SK-N-SH (cell line): ENCODE results near the gene OLFM2. TPM values are rescaled to one million over a fixed set of nuclear protein-coding genes. Genes with fewer than 3 reads are reported as not detected.

Experiments used
- CTCF ChIA-PET: fragments of 300-600, 350-600 bp; formaldehyde crosslinking; extraction: SDS; loops from one replicate; lab custom pipeline; 2021; lab: Yijun Ruan, JAX
- POLR2A ChIA-PET: fragments of 350-600 bp; sonication (Branson Sonifier 250); formaldehyde crosslinking; extraction: SDS; loops from one replicate; lab custom pipeline; 2020; ENCODE audit warnings: antibody characterized with exemption, inconsistent platforms; lab: Yijun Ruan, JAX
- DNase-seq: peaks from one replicate; pipeline ENCODE4 v3.0.0; 2012
- H2AFZ ChIP-seq: fragments of 200-600 bp; sonication (generic); 2 replicates; pipeline ENCODE4 v1.8.1; 2016; ENCODE audit warnings: antibody characterized with exemption, mild to moderate bottlenecking, low read depth
- H3F3A ChIP-seq: fragments of 200-600 bp; sonication (generic); replicated peaks from 2 replicates; pipeline ENCODE3; 2016; ENCODE audit warnings: antibody characterized with exemption, mild to moderate bottlenecking; ENCODE audit not compliant: insufficient read depth
- H3K27ac ChIP-seq, 2 experiments: fragments of 200-500 bp in 1 of 2; fragments of 200-600 bp in 1 of 2; sonication (Bioruptor generic) in 1 of 2; sonication (generic), shearing (Covaris generic) in 1 of 2; 2 replicates each; pipeline versions ENCODE4 v1.5.1 to v1.6.1; 2014 to 2016; ENCODE audit warnings: low read depth in 2 of 2, inconsistent platforms in 1 of 2, low read length in 1 of 2, mild to moderate bottlenecking in 1 of 2, mixed read lengths in 1 of 2
- H3K27me3 ChIP-seq: fragments of 200-600 bp; sonication (generic), shearing (Covaris generic); 2 replicates; pipeline ENCODE4 v1.6.1; 2016; ENCODE audit warnings: mixed run types; ENCODE audit not compliant: insufficient read depth
- H3K36me3 ChIP-seq, 2 experiments: fragments of 200-500 bp in 1 of 2; fragments of 200-600 bp in 1 of 2; sonication (Bioruptor generic) in 1 of 2; sonication (generic) in 1 of 2; replicated peaks in 1 of 2; 2 replicates each; pipeline versions ENCODE3 to v1.5.1; 2014 to 2016; ENCODE audit warnings: low read length in 1 of 2, mild to moderate bottlenecking in 1 of 2; ENCODE audit not compliant: insufficient read depth in 2 of 2, control insufficient read depth in 1 of 2
- H3K4me1 ChIP-seq, 2 experiments: fragments of 200-500 bp in 1 of 2; fragments of 200-600 bp in 1 of 2; sonication (Bioruptor generic) in 1 of 2; sonication (generic), shearing (Covaris generic) in 1 of 2; 2 replicates each; pipeline versions ENCODE4 v1.5.1 to v1.6.1; 2014 to 2016; ENCODE audit warnings: low read depth in 1 of 2, low read length in 1 of 2, mixed run types in 1 of 2; ENCODE audit not compliant: insufficient read depth in 2 of 2, control insufficient read depth in 1 of 2
- H3K4me2 ChIP-seq: fragments of 200-600 bp; sonication (generic), shearing (Covaris generic); 2 replicates; pipeline ENCODE4 v1.6.1; 2017; ENCODE audit warnings: mixed run types
- H3K4me3 ChIP-seq, 2 experiments: fragments of 200-500 bp in 1 of 2; fragments of 200-600 bp in 1 of 2; sonication (Bioruptor generic) in 1 of 2; sonication (generic), shearing (Covaris generic) in 1 of 2; 2 replicates each; pipeline versions ENCODE4 v1.5.1 to v1.8.1; 2014 to 2016; ENCODE audit warnings: low read depth in 2 of 2, inconsistent platforms in 1 of 2, low read length in 1 of 2, mild to moderate bottlenecking in 1 of 2, mixed read lengths in 1 of 2, moderate library complexity in 1 of 2
- H3K79me2 ChIP-seq: fragments of 200-600 bp; sonication (generic); 2 replicates; pipeline ENCODE4 v1.8.1; 2017; ENCODE audit warnings: mild to moderate bottlenecking; ENCODE audit not compliant: insufficient read depth
- H3K9ac ChIP-seq: fragments of 200-600 bp; sonication (generic); 2 replicates; pipeline ENCODE4 v1.6.1; 2017; ENCODE audit warnings: mixed run types
- H3K9me2 ChIP-seq: fragments of 200-600 bp; sonication (generic); 2 replicates; pipeline ENCODE4 v1.6.1; 2017; ENCODE audit warnings: mixed run types
- H3K9me3 ChIP-seq: fragments of 200-600 bp; sonication (generic); 2 replicates; pipeline ENCODE4 v1.6.1; 2017; ENCODE audit warnings: mixed run types, mild to moderate bottlenecking, moderate library complexity
- H4K20me1 ChIP-seq: fragments of 200-600 bp; sonication (generic); 2 replicates; pipeline ENCODE4 v1.6.1; 2017; ENCODE audit warnings: mild to moderate bottlenecking, mixed run types; ENCODE audit not compliant: insufficient read depth
- CHD2 ChIP-seq: fragments of 150-350 bp; IDR thresholded peaks from 2 replicates; pipeline ENCODE4 v1.6.1; 2018; ENCODE audit warnings: low read length; ENCODE audit not compliant: partially characterized antibody
- ELF1 ChIP-seq: IDR thresholded peaks from 2 replicates; pipeline ENCODE4 v1.4.0; 2012
- EP300 ChIP-seq, 2 experiments: IDR thresholded peaks; 2 replicates each; pipeline versions ENCODE4 v1.4.0 to v1.6.1; 2012; ENCODE audit warnings: borderline replicate concordance in 1 of 2, low read depth in 1 of 2, low read length in 1 of 2
- EZH2phosphoT487 ChIP-seq: fragments of 200-600 bp; sonication (generic); IDR thresholded peaks from 2 replicates; pipeline ENCODE4 v1.6.1; 2017; ENCODE audit warnings: low read depth, mixed run types, mild to moderate bottlenecking, antibody characterized with exemption, moderate library complexity, borderline replicate concordance
- FOXJ3 ChIP-seq: sonication (generic); formaldehyde crosslinking; IDR thresholded peaks from 2 replicates; pipeline ENCODE4 v1.5.1; 2020; ENCODE audit warnings: mild to moderate bottlenecking, missing genetic modification reagents
- GABPA ChIP-seq: IDR thresholded peaks from 2 replicates; pipeline ENCODE4 v1.4.0; 2012; ENCODE audit warnings: low read depth, mild to moderate bottlenecking
- GATA2 ChIP-seq: sonication (generic); formaldehyde crosslinking; IDR thresholded peaks from 2 replicates; pipeline ENCODE4 v1.5.0; 2020; ENCODE audit warnings: mild to moderate bottlenecking, missing genetic modification reagents
- IRF3 ChIP-seq: fragments of 150-350 bp; IDR thresholded peaks from 2 replicates; pipeline ENCODE4 v1.6.1; 2016; ENCODE audit warnings: mild to moderate bottlenecking, low read depth, low read length
- JUND ChIP-seq: IDR thresholded peaks from 2 replicates; pipeline ENCODE4 v1.4.0; 2012
- MXI1 ChIP-seq: IDR thresholded peaks from 2 replicates; pipeline ENCODE4 v1.6.1; 2012; ENCODE audit warnings: mild to moderate bottlenecking, low read depth, low read length, improper control_type of control experiment
- NRF1 ChIP-seq: IDR thresholded peaks from 2 replicates; pipeline ENCODE4 v1.6.1; 2012; ENCODE audit warnings: low read depth, mild to moderate bottlenecking, low read length
- PBX3 ChIP-seq: IDR thresholded peaks from 2 replicates; pipeline ENCODE4; 2012
- POLR2AphosphoS5 ChIP-seq: IDR thresholded peaks from 2 replicates; pipeline ENCODE4 v1.6.1; 2012; ENCODE audit warnings: low read depth, low read length
- RCOR1 ChIP-seq: fragments of 150-350 bp; IDR thresholded peaks from 2 replicates; pipeline ENCODE4 v1.6.1; 2017; ENCODE audit warnings: antibody characterized with exemption, low read length
- RFX5 ChIP-seq: IDR thresholded peaks from 2 replicates; pipeline ENCODE4 v1.6.1; 2012; ENCODE audit warnings: mild to moderate bottlenecking, improper control_type of control experiment, low read length
- RXRA ChIP-seq: IDR thresholded peaks from 2 replicates; pipeline ENCODE4 v1.4.0; 2012; ENCODE audit warnings: low read depth, mild to moderate bottlenecking, borderline replicate concordance
- USF1 ChIP-seq: IDR thresholded peaks from 2 replicates; pipeline ENCODE4 v1.4.0; 2012; ENCODE audit warnings: low read depth, borderline replicate concordance
- YY1 ChIP-seq: IDR thresholded peaks from 2 replicates; pipeline ENCODE4 v1.4.0; 2012; ENCODE audit warnings: low read depth, mild to moderate bottlenecking
- ZBTB33 ChIP-seq: IDR thresholded peaks from 2 replicates; pipeline ENCODE4 v1.4.0; 2012; ENCODE audit warnings: low read depth, borderline replicate concordance
- WGBS: methylation state at CpG from one replicate; pipeline ENCODE4 v1.1.6; 2017; ENCODE audit warnings: low lambda C conversion rate; 5-methylcytosine and 5-hydroxymethylcytosine counted together
- polyA plus RNA-seq, 3 experiments: library from polyadenylated mRNA; depleted of rRNA; stranded (reverse); fragments of >200 nt; gene quantifications; 2 replicates each; pipeline ENCODE4 v1.2.3, GENCODE V29; 2012
- TF ChIP-seq, protein P1 (sequence below): IDR thresholded peaks from 2 replicates; pipeline ENCODE4 v1.6.1; 2012; ENCODE audit warnings: mild to moderate bottlenecking, low read depth, low read length, moderate library complexity

Gene OLFM2
- polyA plus RNA-seq, 1 of the 3 experiments (the other 2 are of a cell fraction), result 10.7 TPM

- DNase-seq, result no peak
- no peak overlapping the region for H2AFZ ChIP-seq
- CTCF ChIA-PET, result interaction anchor here (1.3 to 1.9 kb wide), 3 partner anchors 9 to 90 kb away, joined by 3 to 4 read pairs (median 4); no protein-coding TSS in a partner anchor
- H4K20me1 ChIP-seq, result no peaks in the 10 kb centered on the region
- H3K4me2 ChIP-seq, result no peak overlapping the region
- POLR2A ChIA-PET, result no interaction called here
- no peak overlapping the region for H3K4me3 ChIP-seq
- TF ChIP-seq JUND (no peak), CHD2 (no peak), USF1 (no peak), ELF1 (no peak), ZBTB33 (no peak), YY1 (no peak), MXI1 (no peak), GATA2 (CRISPR knock-in tag) (no peak), POLR2AphosphoS5 (no peak), NRF1 (no peak), RXRA (no peak)
- no peaks in the 10 kb centered on the region for H3K4me1 ChIP-seq
- no peaks in the 10 kb centered on the region for H3F3A ChIP-seq
- H3K36me3 ChIP-seq, result no peaks in the 10 kb centered on the region
- H3K79me2 ChIP-seq, result no peaks in the 10 kb centered on the region
- 74% methylated on average over 5 of the region's 5 CpGs for WGBS
- no peaks in the 10 kb centered on the region for H3K27me3 ChIP-seq
- no peaks in the 10 kb centered on the region for H3K9me3 ChIP-seq
- no peak overlapping the region for H3K27ac ChIP-seq
- no peaks in the 10 kb centered on the region for H3K9me2 ChIP-seq
- no peak overlapping the region for H3K9ac ChIP-seq
These were observed 60.5 kb downstream of the OLFM2 start for GRCh38 chr19:9875796-9876195.

- Histone ChIP-seq H3K9me2 (no peaks in the 10 kb centered on the region), H3K4me1 (no peaks in the 10 kb centered on the region), H3K4me2 (no peak overlapping the region), H3K9me3 (no peaks in the 10 kb centered on the region), H3K79me2 (no peaks in the 10 kb centered on the region), H3K27ac (no peak overlapping the region), H3K36me3 (no peaks in the 10 kb centered on the region), H2AFZ (no peak overlapping the region), H3K4me3 (no peak overlapping the region), H3K9ac (no peak overlapping the region), H3K27me3 (no peaks in the 10 kb centered on the region), H3F3A (no peaks in the 10 kb centered on the region), H4K20me1 (no peaks in the 10 kb centered on the region)
- no peak for DNase-seq
- 80% methylated on average over 13 of the region's 13 CpGs for WGBS
- ChIA-PET CTCF (interaction anchor here (1.3 to 1.9 kb wide), 3 partner anchors 10 to 91 kb away, joined by 3 to 4 read pairs (median 4); no protein-coding TSS in a partner anchor), POLR2A (no interaction called here)
- TF ChIP-seq EZH2phosphoT487, result no peak
- TF ChIP-seq RFX5, result no peak
- no peak for TF ChIP-seq JUND
- TF ChIP-seq RCOR1, result no peak
- TF ChIP-seq EP300 (IDR thresholded peaks at IDR 0.05; ENCODE audit: borderline replicate concordance in 1 of 2, low read depth in 1 of 2, low read length in 1 of 2), result no peak
- no peak for TF ChIP-seq GABPA
- no peak for TF ChIP-seq FOXJ3 (CRISPR knock-in tag)
- TF ChIP-seq IRF3, result no peak
- TF ChIP-seq PBX3, result no peak
- no peak for TF ChIP-seq NRF1
- TF ChIP-seq GATA2 (CRISPR knock-in tag), result no peak
- TF ChIP-seq, protein P1, sequence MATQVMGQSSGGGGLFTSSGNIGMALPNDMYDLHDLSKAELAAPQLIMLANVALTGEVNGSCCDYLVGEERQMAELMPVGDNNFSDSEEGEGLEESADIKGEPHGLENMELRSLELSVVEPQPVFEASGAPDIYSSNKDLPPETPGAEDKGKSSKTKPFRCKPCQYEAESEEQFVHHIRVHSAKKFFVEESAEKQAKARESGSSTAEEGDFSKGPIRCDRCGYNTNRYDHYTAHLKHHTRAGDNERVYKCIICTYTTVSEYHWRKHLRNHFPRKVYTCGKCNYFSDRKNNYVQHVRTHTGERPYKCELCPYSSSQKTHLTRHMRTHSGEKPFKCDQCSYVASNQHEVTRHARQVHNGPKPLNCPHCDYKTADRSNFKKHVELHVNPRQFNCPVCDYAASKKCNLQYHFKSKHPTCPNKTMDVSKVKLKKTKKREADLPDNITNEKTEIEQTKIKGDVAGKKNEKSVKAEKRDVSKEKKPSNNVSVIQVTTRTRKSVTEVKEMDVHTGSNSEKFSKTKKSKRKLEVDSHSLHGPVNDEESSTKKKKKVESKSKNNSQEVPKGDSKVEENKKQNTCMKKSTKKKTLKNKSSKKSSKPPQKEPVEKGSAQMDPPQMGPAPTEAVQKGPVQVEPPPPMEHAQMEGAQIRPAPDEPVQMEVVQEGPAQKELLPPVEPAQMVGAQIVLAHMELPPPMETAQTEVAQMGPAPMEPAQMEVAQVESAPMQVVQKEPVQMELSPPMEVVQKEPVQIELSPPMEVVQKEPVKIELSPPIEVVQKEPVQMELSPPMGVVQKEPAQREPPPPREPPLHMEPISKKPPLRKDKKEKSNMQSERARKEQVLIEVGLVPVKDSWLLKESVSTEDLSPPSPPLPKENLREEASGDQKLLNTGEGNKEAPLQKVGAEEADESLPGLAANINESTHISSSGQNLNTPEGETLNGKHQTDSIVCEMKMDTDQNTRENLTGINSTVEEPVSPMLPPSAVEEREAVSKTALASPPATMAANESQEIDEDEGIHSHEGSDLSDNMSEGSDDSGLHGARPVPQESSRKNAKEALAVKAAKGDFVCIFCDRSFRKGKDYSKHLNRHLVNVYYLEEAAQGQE, result no peak
These were observed 61.2 kb downstream of the OLFM2 start for GRCh38 chr19:9875031-9875627.
